ACHN (cell line): ENCODE measurements around the gene PTPN23.
A peak's percentile ranks its signal among the peaks of the same experiment; 100 is the strongest.
"Not testable (repeated sequence)": the region's sequence is repeated elsewhere in the genome, so short reads cannot be mapped to it uniquely, and the experiment has no call there.

Source experiments
- DNase-seq: peaks from one replicate; pipeline ENCODE4 v3.0.0-alpha.2; 2015
- in situ Hi-C: cut with HindIII; loops from 2 replicates; pipeline ENCODE4 v1.10.0; 2017; ENCODE audit warnings: low sequenced_read_pairs, low pct_ligation_motif_present, low pct_unique_long_range_greater_than_20kb

The PTPN23 gene

GRCh38 chr3:47380601-47381316 lies at the start of gene PTPN23:
PTPN23 (plus strand) TSS chr3:47381021; CDS start chr3:47381097, 76 bp downstream.
- DNase-seq: peak; percentile 97
- in situ Hi-C loops: no loop called here

GRCh38 chr3:47333907-47334306 lies 46.9 kb upstream of the PTPN23 start:
- no peak for DNase-seq
- in situ Hi-C loops: no loop called here

- in situ Hi-C loops: no loop called here
- DNase-seq: no peak
These were observed 43.2 kb upstream of the PTPN23 start for GRCh38 chr3:47337656-47338055.

GRCh38 chr3:47339951-47340350 lies 40.9 kb upstream of the PTPN23 start:
- in situ Hi-C loops: no loop called here
- DNase-seq: no peak

GRCh38 chr3:47340866-47341265 lies 40.0 kb upstream of the PTPN23 start:
- no peak for DNase-seq
- in situ Hi-C loops: no loop called here

- in situ Hi-C loops: no loop called here
- DNase-seq: no peak
These were observed 38.7 kb upstream of the PTPN23 start for GRCh38 chr3:47342151-47342550.

GRCh38 chr3:47342812-47343211 lies 38.0 kb upstream of the PTPN23 start:
- in situ Hi-C loops: no loop called here
- no peak for DNase-seq

- in situ Hi-C loops: no loop called here
These were observed 37.3 kb upstream of the PTPN23 start for GRCh38 chr3:47343471-47343971.

GRCh38 chr3:47344971-47345370 lies 35.9 kb upstream of the PTPN23 start:
- in situ Hi-C loops: no loop called here

More at GRCh38 chr3:47343471-47343971, 37.3 kb upstream of the PTPN23 start:
- DNase-seq: no peak

GRCh38 chr3:47347217-47347801 lies 33.5 kb upstream of the PTPN23 start:
- in situ Hi-C loops: no loop called here
- DNase-seq: no peak

More at GRCh38 chr3:47344971-47345370, 35.9 kb upstream of the PTPN23 start:
- no peak for DNase-seq

- DNase-seq: no peak
- in situ Hi-C loops: no loop called here
These were observed 32.2 kb upstream of the PTPN23 start for GRCh38 chr3:47348411-47349154.

GRCh38 chr3:47355010-47355409 lies 25.8 kb upstream of the PTPN23 start:
- in situ Hi-C loops: no loop called here
- DNase-seq: no peak

- no peak for DNase-seq
- in situ Hi-C loops: no loop called here
These were observed 24.6 kb upstream of the PTPN23 start for GRCh38 chr3:47356201-47356600.

- DNase-seq: no peak
- in situ Hi-C loops: no loop called here
These were observed 21.5 kb upstream of the PTPN23 start for GRCh38 chr3:47359323-47359722.

GRCh38 chr3:47360110-47360517 lies 20.7 kb upstream of the PTPN23 start:
- in situ Hi-C loops, DNase-seq: not testable (repeated sequence)

GRCh38 chr3:47362701-47363100 lies 18.1 kb upstream of the PTPN23 start:
- in situ Hi-C loops: no loop called here
- no peak for DNase-seq

- in situ Hi-C loops: no loop called here
- peak; percentile 21 for DNase-seq
These were observed 15.3 kb upstream of the PTPN23 start for GRCh38 chr3:47365213-47366153.

GRCh38 chr3:47366833-47367232 lies 14.0 kb upstream of the PTPN23 start:
- in situ Hi-C loops: no loop called here
- no peak for DNase-seq
